ENCODE results near the gene TSGA10IP.
"Not testable (repeated sequence)": the region's sequence is repeated elsewhere in the genome, so short reads cannot be mapped to it uniquely, and the experiment has no call there.

The TSGA10IP gene

GRCh38 chr11:65947603-65948125 lies 2.4 kb downstream of the TSGA10IP start:
- DNase-seq, result no peak

GRCh38 chr11:65950711-65951110 lies 5.4 kb downstream of the TSGA10IP start:
- not testable (repeated sequence) for DNase-seq

- DNase-seq, result not testable (repeated sequence)
Observed at GRCh38 chr11:65951641-65952040, 6.4 kb downstream of the TSGA10IP start.

- peak; percentile 58 for DNase-seq
Observed at GRCh38 chr11:65952052-65952521, 6.8 kb downstream of the TSGA10IP start.

- peak; percentile 37 for DNase-seq
Observed at GRCh38 chr11:65953471-65953870, 8.2 kb downstream of the TSGA10IP start.

- DNase-seq, result peak; percentile 98
Observed at GRCh38 chr11:65954771-65955170, 9.5 kb downstream of the TSGA10IP start.

GRCh38 chr11:65958291-65958690 lies 13.0 kb downstream of the TSGA10IP start:
- DNase-seq, result no peak

- no peak for DNase-seq
Observed at GRCh38 chr11:65958774-65959420, 13.6 kb downstream of the TSGA10IP start.

GRCh38 chr11:65960824-65961266 lies 15.6 kb downstream of the TSGA10IP start:
- DNase-seq, result no peak

- peak; percentile 98 for DNase-seq
Observed at GRCh38 chr11:65961267-65962140, 16.2 kb downstream of the TSGA10IP start, which contains the start of gene SART1. SART1 (plus strand) TSS chr11:65961734; CDS start chr11:65961781, 47 bp downstream.

GRCh38 chr11:65962141-65962564 lies 16.9 kb downstream of the TSGA10IP start:
- no peak for DNase-seq

- no peak for DNase-seq
Observed at GRCh38 chr11:65964906-65965305, 19.6 kb downstream of the TSGA10IP start.

GRCh38 chr11:65965986-65966762 lies 20.9 kb downstream of the TSGA10IP start:
- DNase-seq, result no peak

- DNase-seq, result no peak
Observed at GRCh38 chr11:65967329-65967934, 22.2 kb downstream of the TSGA10IP start.

- no peak for DNase-seq
Observed at GRCh38 chr11:65968600-65969482, 23.6 kb downstream of the TSGA10IP start.

GRCh38 chr11:65972116-65972515 lies 26.8 kb downstream of the TSGA10IP start:
- no peak for DNase-seq

GRCh38 chr11:65973439-65974110 lies 28.3 kb downstream of the TSGA10IP start:
- DNase-seq, result no peak

GRCh38 chr11:65975771-65976170 lies 30.5 kb downstream of the TSGA10IP start:
- no peak for DNase-seq

- no peak for DNase-seq
Observed at GRCh38 chr11:65976216-65977176, 31.2 kb downstream of the TSGA10IP start.
